H1 (cell line): Measurements from ENCODE around the gene SLC4A1AP. TPM values are rescaled to one million over a fixed set of nuclear protein-coding genes. Genes with fewer than 3 reads are reported as not detected.

Experiments used
- CTCF ChIA-PET: fragments of 300-600 bp; sonication (Branson Sonifier 250); formaldehyde crosslinking; loops from one replicate; lab custom pipeline; 2021; ENCODE audit not compliant: partially characterized antibody; lab: Charles Lee
- POLR2A ChIA-PET: fragments of 300-600 bp; sonication (Branson Sonifier 250); formaldehyde crosslinking; loops from one replicate; lab custom pipeline; 2021; ENCODE audit warnings: inconsistent platforms; ENCODE audit not compliant: partially characterized antibody; lab: Charles Lee
- DNase-seq, 2 experiments: peaks; one replicate each; pipeline versions ENCODE4 v3.0.0 to v3.0.0-alpha.2; 2010 to 2022; ENCODE audit warnings: low spot score in 2 of 2, low read depth in 1 of 2, mixed read lengths in 1 of 2
- FAIRE-seq: peaks from 2 replicates; lab custom pipeline; 2011; peaks lifted over from hg19 to GRCh38; lab: Jason Lieb, UNC
- H2AFZ ChIP-seq: 2 replicates; pipeline ENCODE4 v1.8.1; 2012; ENCODE audit warnings: low read length, inconsistent platforms
- H2AK5ac ChIP-seq: 2 replicates; pipeline ENCODE4 v1.6.1; 2013; ENCODE audit warnings: low read depth, low read length
- H2BK120ac ChIP-seq: replicated peaks from 2 replicates; pipeline ENCODE3; 2013; ENCODE audit warnings: low read depth, low read length, inconsistent platforms
- H2BK12ac ChIP-seq: 2 replicates; pipeline ENCODE4 v1.6.1; 2013; ENCODE audit warnings: low read depth, low read length
- H2BK15ac ChIP-seq: 2 replicates; pipeline ENCODE4 v1.6.1; 2013; ENCODE audit warnings: low read length
- H2BK20ac ChIP-seq: 2 replicates; pipeline ENCODE4 v1.6.1; 2013; ENCODE audit warnings: low read length
- H2BK5ac ChIP-seq: 2 replicates; pipeline ENCODE4 v1.6.1; 2013; ENCODE audit warnings: low read depth, low read length
- H3K14ac ChIP-seq: 2 replicates; pipeline ENCODE4 v1.6.1; 2013; ENCODE audit warnings: inconsistent platforms; ENCODE audit not compliant: insufficient read length
- H3K18ac ChIP-seq: 2 replicates; pipeline ENCODE4 v1.6.1; 2013; ENCODE audit warnings: low read length; ENCODE audit errors: extremely low read depth
- H3K23ac ChIP-seq: 2 replicates; pipeline ENCODE4 v1.6.1; 2013; ENCODE audit warnings: inconsistent platforms; ENCODE audit not compliant: insufficient read length
- H3K23me2 ChIP-seq: 2 replicates; pipeline ENCODE4 v1.6.1; 2013; ENCODE audit warnings: low read depth, low read length
- H3K27ac ChIP-seq: 2 replicates; pipeline ENCODE4 v1.6.1; 2011; ENCODE audit warnings: low read depth, low read length, inconsistent platforms
- H3K27me3 ChIP-seq, 4 experiments: replicated peaks in 1 of 4; 1 replicate in 1 of 4; 2 replicates in 3 of 4; pipeline versions ENCODE4 v1.6.1 to v1.8.1; 2011 to 2013; ENCODE audit warnings: low read length in 3 of 4, mild to moderate bottlenecking in 3 of 4, inconsistent platforms in 2 of 4, mixed read lengths in 2 of 4, moderate library complexity in 1 of 4; ENCODE audit not compliant: control insufficient read depth in 3 of 4, insufficient read depth in 3 of 4; ENCODE audit errors: extremely low read depth in 1 of 4
- H3K36me3 ChIP-seq, 4 experiments: 2 replicates each; pipeline versions ENCODE4 v1.6.1 to v1.8.1; 2011 to 2013; ENCODE audit warnings: mild to moderate bottlenecking in 4 of 4, low read length in 3 of 4, moderate library complexity in 2 of 4, control low read depth in 1 of 4, inconsistent platforms in 1 of 4; ENCODE audit not compliant: insufficient read depth in 4 of 4, control insufficient read depth in 2 of 4
- H3K4ac ChIP-seq: replicated peaks from 2 replicates; pipeline ENCODE3; 2013; ENCODE audit warnings: low read length, low read depth, mixed read lengths, inconsistent platforms; ENCODE audit not compliant: insufficient read length
- H3K4me1 ChIP-seq, 4 experiments: replicated peaks in 1 of 4; 1 replicate in 1 of 4; 2 replicates in 3 of 4; pipeline versions ENCODE4 v1.6.1 to v1.8.1; 2011 to 2013; ENCODE audit warnings: low read length in 3 of 4, inconsistent platforms in 2 of 4, mixed read lengths in 1 of 4; ENCODE audit not compliant: insufficient read depth in 4 of 4, control insufficient read depth in 3 of 4
- H3K4me2 ChIP-seq, 2 experiments: 2 replicates each; pipeline versions ENCODE4 v1.6.1 to v1.8.1; 2011 to 2013; ENCODE audit warnings: low read depth in 2 of 2, low read length in 2 of 2, control low read depth in 1 of 2, inconsistent platforms in 1 of 2, mild to moderate bottlenecking in 1 of 2; ENCODE audit not compliant: insufficient read depth in 1 of 2
- H3K4me3 ChIP-seq, 4 experiments: fragments of 200-600, 300-600 bp in 1 of 4; sonication (generic), shearing (Covaris generic), sonication (Bioruptor Twin) in 1 of 4; 2 replicates each; pipeline versions ENCODE4 v1.5.1 to v1.8.1; 2011 to 2016; ENCODE audit warnings: low read length in 4 of 4, low read depth in 3 of 4, control low read depth in 2 of 4, inconsistent platforms in 2 of 4, mild to moderate bottlenecking in 2 of 4, mixed read lengths in 1 of 4, moderate library complexity in 1 of 4; ENCODE audit not compliant: insufficient read depth in 2 of 4; ENCODE audit errors: extremely low read depth in 1 of 4
- H3K56ac ChIP-seq: replicated peaks from 2 replicates; pipeline ENCODE3; 2013; ENCODE audit warnings: low read depth, mild to moderate bottlenecking, mixed read lengths, low read length, inconsistent platforms; ENCODE audit not compliant: insufficient read length
- H3K79me1 ChIP-seq: 2 replicates; pipeline ENCODE4 v1.6.1; 2013; ENCODE audit warnings: low read depth, low read length, control low read depth
- H3K79me2 ChIP-seq, 2 experiments: 2 replicates each; pipeline versions ENCODE4 v1.6.1 to v1.8.1; 2012 to 2013; ENCODE audit warnings: low read length in 2 of 2, mild to moderate bottlenecking in 2 of 2, inconsistent platforms in 1 of 2; ENCODE audit not compliant: insufficient read depth in 2 of 2, control insufficient read depth in 1 of 2
- H3K9ac ChIP-seq, 4 experiments: replicated peaks in 1 of 4; 1 replicate in 1 of 4; 2 replicates in 3 of 4; pipeline versions ENCODE4 v1.6.1 to v1.8.1; 2011 to 2013; ENCODE audit warnings: low read depth in 3 of 4, low read length in 3 of 4, control low read depth in 2 of 4, mild to moderate bottlenecking in 2 of 4, moderate library complexity in 2 of 4, inconsistent platforms in 1 of 4; ENCODE audit errors: extremely low read depth in 1 of 4
- H3K9me3 ChIP-seq, 2 experiments: 2 replicates each; pipeline versions ENCODE4 v1.6.1 to v1.8.1; 2012 to 2013; ENCODE audit warnings: mild to moderate bottlenecking in 2 of 2, moderate library complexity in 2 of 2, control low read depth in 1 of 2, inconsistent platforms in 1 of 2, low read depth in 1 of 2, low read length in 1 of 2, mixed read lengths in 1 of 2; ENCODE audit not compliant: insufficient read depth in 2 of 2
- H4K20me1 ChIP-seq, 2 experiments: replicated peaks in 1 of 2; 2 replicates each; pipeline versions ENCODE3 to v1.8.1; 2011 to 2013; ENCODE audit warnings: inconsistent platforms in 2 of 2, low read length in 2 of 2, mild to moderate bottlenecking in 1 of 2; ENCODE audit not compliant: insufficient read depth in 2 of 2, control insufficient read depth in 1 of 2
- H4K5ac ChIP-seq: 2 replicates; pipeline ENCODE4 v1.6.1; 2013; ENCODE audit warnings: low read length, low read depth, mixed read lengths, inconsistent platforms; ENCODE audit not compliant: insufficient read length
- H4K8ac ChIP-seq: 2 replicates; pipeline ENCODE4 v1.8.0; 2013; ENCODE audit warnings: mild to moderate bottlenecking, moderate library complexity, low read length, inconsistent platforms; ENCODE audit not compliant: insufficient read depth; ENCODE audit errors: extremely low read depth
- H4K91ac ChIP-seq: replicated peaks from 2 replicates; pipeline ENCODE3; 2013; ENCODE audit warnings: low read length, mixed read lengths, inconsistent platforms; ENCODE audit not compliant: insufficient read length
- MAFK ChIP-seq: IDR thresholded peaks from 2 replicates; pipeline ENCODE4 v1.6.1; 2012; ENCODE audit warnings: low read depth, mild to moderate bottlenecking, improper control_type of control experiment, low read length
- SIX5 ChIP-seq: IDR thresholded peaks from 2 replicates; pipeline ENCODE4 v1.6.1; 2011; ENCODE audit warnings: mild to moderate bottlenecking, low read depth, low read length
- TAF1 ChIP-seq: IDR thresholded peaks from 2 replicates; pipeline ENCODE4 v1.6.1; 2011; ENCODE audit warnings: mild to moderate bottlenecking, low read depth, low read length
- ZNF274 ChIP-seq: IDR thresholded peaks from 2 replicates; pipeline ENCODE4 v1.7.0; 2012; ENCODE audit warnings: low read length, borderline replicate concordance; ENCODE audit errors: extremely low read depth
- polyA plus RNA-seq, 7 experiments: library from polyadenylated mRNA; depleted of rRNA in 3 of 7; stranded (reverse) in 5 of 7; unstranded in 2 of 7; fragments of >200 nt in 5 of 7; fragments of 200-250 nt in 2 of 7; gene quantifications; 1 replicate in 5 of 7; 2 replicates in 1 of 7; 4 replicates in 1 of 7; pipeline versions ENCODE4 v1.2.1 to v1.2.3, GENCODE V29; 2011 to 2013; ENCODE audit warnings: missing spikeins in 2 of 7, mixed read lengths in 2 of 7
- total RNA-seq: library from RNA; stranded (reverse); fragmentation: NEBNext Ultra II Directional; extraction: Animal tissue kit (Norgen Biotek cat#: 25700); gene quantifications from 2 replicates; pipeline ENCODE4 v1.2.1, GENCODE V29; 2021

Gene SLC4A1AP
- total and polyA plus RNA-seq, 2 of the 8 experiments (the other 6 are each of a cell fraction or from before 2014, with no cell fraction given): 8.1 to 18.4 TPM

- Histone ChIP-seq H3K79me1 (no peaks in the 10 kb centered on the region), H2AK5ac (no peak overlapping the region), H3K18ac (no peak overlapping the region), H3K23me2 (no peaks in the 10 kb centered on the region), H4K5ac (no peak overlapping the region), H2BK120ac (no peak overlapping the region), H3K9ac (no peak overlapping the region), H2BK12ac (no peak overlapping the region), H2AFZ (no peak overlapping the region), H3K9me3 (no peaks in the 10 kb centered on the region), H2BK5ac (no peak overlapping the region), H3K14ac (no peak overlapping the region), H3K4ac (no peak overlapping the region), H3K4me3 (no peak overlapping the region), H3K4me2 (no peak overlapping the region), H3K23ac (no peak overlapping the region), H3K36me3 (peaks cover 16 to 77% (median 52%) of the 10 kb centered on the region in 4 experiments), H4K8ac (no peak overlapping the region), H3K56ac (no peak overlapping the region), H3K4me1 (no peaks in the 10 kb centered on the region), H2BK20ac (no peak overlapping the region), H3K79me2 (no peaks in the 10 kb centered on the region), H3K27ac (no peak overlapping the region), H4K91ac (no peak overlapping the region), H2BK15ac (no peak overlapping the region), H3K27me3 (no peaks in the 10 kb centered on the region), H4K20me1 (no peaks in the 10 kb centered on the region)
- FAIRE-seq (no peak), DNase-seq (no peak)
- POLR2A ChIA-PET: interaction anchor here (1.2 to 1.7 kb wide), 3 partner anchors 14 to 198 kb away, joined by 3 to 6 read pairs (median 3); no protein-coding TSS in a partner anchor
- CTCF ChIA-PET: interaction anchor here (1.3 kb wide), 1 partner anchor 30 kb away, joined by 4 read pairs; no protein-coding TSS in a partner anchor
- TF ChIP-seq MAFK (no peak), ZNF274 (no peak), TAF1 (no peak), SIX5 (no peak)
These were observed 11.3 kb upstream of the SLC4A1AP start for GRCh38 chr2:27652341-27652740.
